HG02588 (cell line): ENCODE results near the gene ALOX12B.
"Not testable (repeated sequence)": the region's sequence is repeated elsewhere in the genome, so short reads cannot be mapped to it uniquely, and the experiment has no call there.

Experiments
- ATAC-seq: cut with Tn5 transposase; IDR thresholded peaks from one replicate; pipeline ENCODE4 v1.9.1; 2021; ENCODE audit warnings: mild to moderate bottlenecking, moderate library complexity; ENCODE audit not compliant: unreplicated experiment

ALOX12B gene

DNA sequence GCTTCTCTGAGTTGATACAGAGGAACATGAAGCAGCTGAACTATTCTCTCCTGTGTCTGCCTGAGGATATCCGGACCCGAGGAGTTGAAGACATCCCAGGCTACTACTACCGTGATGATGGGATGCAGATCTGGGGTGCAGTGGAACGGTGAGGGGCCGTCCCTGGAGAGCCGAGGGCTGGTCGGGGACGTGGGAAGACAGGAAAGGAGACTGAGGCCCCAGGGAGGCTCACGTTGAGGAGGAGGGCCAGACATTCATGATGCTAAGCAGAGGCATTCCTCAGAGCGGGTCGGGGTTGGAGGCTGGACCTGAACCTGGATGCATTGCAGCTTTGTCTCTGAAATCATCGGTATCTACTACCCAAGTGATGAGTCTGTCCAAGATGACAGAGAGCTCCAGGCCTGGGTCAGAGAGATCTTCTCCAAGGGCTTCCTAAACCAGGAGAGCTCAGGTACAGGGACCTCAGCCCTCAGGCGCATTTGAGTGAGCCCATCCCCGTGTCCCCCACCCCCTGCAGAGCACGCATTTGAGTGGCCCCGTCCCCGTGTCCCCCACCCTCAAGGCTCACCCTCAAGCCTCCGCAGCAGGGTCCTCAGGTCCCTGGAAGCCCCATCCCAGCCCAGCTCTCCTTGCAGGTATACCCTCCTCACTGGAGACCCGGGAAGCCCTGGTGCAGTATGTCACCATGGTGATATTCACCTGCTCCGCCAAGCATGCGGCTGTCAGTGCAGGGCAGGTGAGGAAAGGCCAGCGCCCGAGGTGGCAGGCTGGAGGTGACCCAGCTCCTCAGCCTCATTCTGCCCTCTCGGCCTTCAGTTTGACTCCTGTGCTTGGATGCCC lies 40.4 kb downstream of the ALOX12B start:
- no peak for ATAC-seq

DNA sequence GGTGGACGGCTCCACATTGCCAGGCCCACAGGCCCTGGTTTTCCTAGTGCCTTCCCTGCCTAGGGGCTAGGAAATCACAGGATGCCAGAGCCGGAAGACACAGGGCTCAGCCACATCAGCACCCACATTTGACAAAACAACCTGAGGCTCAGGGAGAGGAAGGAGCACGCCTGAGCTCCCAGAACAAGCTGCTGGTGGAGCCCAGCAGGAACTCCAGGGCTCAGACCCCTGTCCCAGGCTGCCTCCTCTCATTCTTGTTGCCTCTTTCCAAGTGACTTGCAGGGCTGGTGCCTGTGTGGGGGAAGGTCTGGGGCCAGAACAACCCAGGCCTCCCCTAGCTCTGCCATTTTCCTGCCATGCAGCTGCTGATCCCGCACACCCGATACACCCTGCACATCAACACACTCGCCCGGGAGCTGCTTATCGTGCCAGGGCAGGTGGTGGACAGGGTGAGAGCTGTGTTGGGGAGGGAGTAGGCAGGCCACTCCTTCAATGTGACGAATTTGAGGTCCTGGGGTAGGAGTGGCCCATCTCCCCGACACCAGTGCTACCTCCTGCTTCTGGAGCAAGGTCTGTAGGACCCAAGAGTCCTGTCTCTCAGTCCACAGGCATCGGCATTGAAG lies 41.1 kb downstream of the ALOX12B start:
- no peak for ATAC-seq

DNA sequence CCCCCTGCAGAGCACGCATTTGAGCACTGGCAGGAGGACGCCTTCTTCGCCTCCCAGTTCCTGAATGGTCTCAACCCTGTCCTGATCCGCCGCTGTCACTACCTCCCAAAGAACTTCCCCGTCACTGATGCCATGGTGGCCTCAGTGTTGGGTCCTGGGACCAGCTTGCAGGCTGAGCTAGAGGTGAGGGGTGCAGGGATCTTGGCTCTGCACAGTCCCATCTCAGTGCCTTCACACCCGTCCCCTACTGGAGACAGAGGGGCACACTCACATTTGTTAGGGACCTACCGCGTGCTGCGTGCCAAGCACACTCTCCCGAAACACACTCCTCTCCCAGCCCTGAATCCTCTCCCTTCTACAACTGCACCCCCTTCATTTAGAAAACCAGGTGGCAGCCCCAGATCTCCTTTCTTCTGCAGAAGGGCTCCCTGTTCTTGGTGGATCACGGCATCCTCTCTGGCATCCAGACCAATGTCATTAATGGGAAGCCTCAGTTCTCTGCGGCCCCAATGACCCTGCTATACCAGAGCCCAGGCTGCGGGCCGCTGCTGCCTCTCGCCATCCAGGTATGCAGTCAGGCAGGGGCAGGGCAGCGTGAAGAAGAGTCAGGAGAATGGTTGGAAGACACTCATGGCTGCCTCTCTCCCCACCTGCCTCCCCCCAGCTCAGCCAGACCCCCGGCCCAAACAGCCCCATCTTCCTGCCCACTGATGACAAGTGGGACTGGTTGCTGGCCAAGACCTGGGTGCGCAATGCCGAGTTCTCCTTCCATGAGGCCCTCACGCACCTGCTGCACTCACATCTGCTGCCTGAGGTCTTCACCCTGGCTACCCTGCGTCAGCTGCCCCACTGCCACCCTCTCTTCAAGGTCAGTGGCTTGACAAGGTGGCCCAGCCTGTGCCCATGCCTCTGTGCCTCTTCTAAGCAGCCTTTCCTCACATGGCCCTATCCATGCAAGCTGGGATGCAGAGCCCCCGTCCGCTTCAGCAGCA lies 42.4 kb downstream of the ALOX12B start:
- ATAC-seq: no peak

DNA sequence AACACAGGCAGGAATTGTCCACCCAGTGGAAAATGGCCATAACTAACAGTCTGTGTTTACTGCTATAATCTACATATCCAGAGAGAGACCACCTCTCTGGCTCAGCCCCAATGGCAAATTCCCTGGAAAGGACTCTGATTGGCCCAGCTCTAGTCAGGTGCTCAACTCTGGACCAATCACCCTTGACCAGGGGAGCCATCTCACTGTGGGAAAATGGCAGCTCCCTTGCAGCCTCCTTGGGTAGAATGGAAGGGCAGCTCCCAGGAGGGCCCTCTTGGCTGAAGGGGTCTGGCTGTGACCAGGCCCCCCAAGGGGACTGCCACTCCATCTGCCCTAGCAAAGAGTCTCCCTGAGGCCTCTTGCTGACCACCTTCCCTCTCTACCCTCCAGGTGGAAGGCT lies 45.5 kb downstream of the ALOX12B start:
- ATAC-seq: no peak

DNA sequence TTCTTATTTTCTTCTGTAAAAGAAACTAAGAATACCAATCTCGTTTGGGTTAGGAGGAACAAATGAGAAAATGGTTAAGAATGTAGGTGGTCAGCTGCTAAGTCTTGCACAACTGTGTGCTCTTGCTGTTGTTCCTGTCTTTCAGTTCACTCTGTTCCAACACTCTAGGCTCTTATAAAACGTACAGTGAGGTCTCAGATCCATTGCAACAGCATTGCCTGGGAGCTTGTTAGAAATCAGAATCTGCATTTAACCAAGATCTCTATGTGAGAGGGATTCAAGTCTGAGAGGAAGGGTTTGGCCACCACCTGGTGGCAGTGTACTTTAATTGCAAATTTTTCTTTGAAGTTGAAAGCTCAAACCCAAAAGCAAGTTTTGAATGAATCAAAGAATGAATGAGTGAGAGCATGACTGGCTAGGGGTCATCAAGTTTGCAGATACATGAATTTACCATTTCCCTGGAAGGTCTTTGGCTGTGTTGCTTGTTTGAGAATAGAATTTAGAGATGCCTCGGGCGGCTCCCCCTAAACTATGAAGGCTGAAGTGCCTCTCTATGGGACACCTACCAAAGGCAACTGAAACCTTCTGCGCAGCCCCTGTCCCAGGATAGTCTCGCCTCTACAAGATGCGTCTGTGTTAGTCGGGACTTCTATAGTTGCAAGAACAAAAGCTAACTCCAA lies 46.1 kb downstream of the ALOX12B start:
- no peak for ATAC-seq

DNA sequence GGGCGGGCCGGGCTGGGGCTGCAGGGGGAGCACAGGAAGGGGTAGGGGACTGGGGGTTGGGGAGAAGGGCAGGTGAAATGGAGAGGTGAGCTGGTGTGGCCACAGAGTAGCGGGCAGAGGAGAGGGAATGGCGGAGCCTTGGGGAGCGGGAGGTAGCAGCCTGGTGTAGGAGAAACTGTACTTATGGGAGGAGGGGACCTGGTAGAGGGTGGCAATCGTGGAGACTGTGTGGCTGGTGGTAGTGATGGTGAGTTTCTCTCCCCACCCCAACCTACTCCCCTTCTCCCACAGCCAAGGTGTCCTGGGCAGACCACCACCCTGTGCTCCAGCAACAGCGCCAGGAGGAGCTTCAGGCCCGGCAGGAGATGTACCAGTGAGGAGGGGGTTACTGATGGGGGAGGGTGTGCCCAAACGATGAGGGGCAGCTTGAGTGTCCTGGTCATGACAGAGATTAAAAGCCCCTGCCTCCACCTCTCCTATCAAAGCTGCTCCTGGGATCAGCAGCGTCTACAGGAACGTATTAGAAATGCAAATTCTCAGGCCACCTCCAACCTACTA lies 47.8 kb downstream of the ALOX12B start:
- no peak for ATAC-seq

DNA sequence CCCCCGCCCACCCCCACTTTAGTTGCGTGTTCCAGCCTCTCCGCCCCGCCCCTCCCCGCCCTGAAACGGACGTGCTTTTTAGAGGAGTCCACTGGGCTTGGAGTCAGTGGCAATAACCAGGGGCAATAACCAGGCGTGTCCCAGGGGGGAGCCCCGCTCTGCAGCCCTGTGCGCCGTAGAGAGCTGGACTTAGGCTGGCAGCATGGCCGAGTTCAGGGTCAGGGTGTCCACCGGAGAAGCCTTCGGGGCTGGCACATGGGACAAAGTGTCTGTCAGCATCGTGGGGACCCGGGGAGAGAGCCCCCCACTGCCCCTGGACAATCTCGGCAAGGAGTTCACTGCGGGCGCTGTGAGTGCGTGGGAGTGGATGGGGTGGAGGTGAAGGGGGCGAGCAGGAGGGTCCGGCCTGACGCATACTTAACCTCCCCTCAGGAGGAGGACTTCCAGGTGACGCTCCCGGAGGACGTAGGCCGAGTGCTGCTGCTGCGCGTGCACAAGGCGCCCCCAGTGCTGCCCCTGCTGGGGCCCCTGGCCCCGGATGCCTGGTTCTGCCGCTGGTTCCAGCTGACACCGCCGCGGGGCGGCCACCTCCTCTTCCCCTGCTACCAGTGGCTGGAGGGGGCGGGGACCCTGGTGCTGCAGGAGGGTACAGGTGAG lies 48.4 kb downstream of the ALOX12B start, which contains the start of gene ALOX15B:
Gene ALOX15B (plus strand): TSS at position 106 of the 657 bp plus-strand sequence. CDS start 97 bp downstream, at position 203.
- no peak for ATAC-seq

DNA sequence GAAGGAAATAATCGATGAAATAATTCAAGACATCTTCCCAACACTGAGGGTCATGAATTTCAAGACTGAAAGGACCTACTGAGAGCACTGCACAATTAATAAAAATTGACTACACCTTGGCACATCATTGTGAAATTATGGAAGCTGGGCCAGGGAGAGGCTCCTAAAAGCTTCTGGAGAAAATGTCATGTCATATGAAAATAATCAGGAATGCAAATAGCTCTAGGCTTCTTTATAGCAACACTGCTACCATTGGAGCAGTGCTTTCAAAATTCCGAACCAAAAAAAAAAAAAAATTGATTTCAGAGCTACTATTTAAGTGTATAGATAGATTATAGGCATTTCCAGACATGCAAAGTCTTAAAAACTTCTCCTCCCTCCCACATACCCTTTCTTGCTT lies 55.1 kb downstream of the ALOX12B start:
- ATAC-seq: no peak

DNA sequence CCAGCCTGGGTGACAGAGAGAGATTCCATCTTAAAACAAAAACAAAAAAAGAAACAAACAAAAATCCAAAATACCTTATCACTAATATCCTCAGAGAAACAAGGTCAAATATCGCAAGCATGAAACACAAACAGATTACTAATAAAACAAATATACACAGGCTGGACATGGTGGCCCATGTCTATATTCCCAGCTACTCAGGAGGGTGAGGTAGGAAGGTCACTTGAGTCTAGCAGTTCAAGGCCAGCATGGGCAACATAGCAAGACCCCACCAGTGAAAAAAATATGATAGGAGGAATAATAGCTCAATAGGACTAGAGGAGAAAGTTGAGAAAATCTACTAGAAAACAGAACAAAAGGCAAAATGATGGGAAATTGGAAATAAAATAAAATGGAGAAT lies 55.6 kb downstream of the ALOX12B start:
- ATAC-seq: no peak

DNA sequence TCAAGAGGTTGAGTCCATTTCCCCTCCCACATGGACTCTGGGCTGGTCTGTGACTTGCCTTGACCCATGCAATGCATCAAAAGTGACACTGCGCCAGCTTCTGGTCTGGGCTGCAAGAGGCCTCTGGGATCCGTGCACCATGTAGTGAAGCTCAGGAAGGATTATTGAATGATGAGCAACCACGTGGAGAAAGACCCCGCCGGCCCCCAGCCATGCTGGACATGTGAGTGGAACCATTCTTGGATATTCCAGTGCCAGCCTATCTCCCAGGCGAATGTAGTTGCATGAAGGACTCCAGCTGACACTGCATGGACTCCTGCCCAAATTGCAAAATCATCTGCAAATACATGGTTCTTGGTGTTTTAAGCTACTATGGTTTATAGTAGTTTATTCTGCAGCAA lies 56.3 kb downstream of the ALOX12B start:
- ATAC-seq: no peak

DNA sequence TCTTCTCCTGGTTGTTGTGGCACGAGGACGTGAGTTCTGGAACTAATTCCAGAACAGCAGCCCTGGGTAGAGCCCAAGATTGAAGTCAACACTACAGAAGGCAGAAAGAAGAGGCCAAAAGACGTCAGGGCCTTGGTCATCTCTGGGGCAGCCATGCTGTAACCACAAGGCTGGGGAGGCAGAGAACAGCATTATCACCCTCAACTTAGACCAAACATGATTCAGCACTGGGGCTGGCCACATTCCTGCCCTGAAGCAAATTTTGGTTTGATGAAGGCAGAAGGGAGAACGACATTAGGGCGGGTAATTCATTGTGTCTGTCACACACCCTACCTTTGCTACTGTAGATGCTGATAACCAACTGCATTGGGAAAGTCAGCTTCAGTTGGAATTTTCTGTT lies 58.4 kb downstream of the ALOX12B start:
- ATAC-seq: no peak

DNA sequence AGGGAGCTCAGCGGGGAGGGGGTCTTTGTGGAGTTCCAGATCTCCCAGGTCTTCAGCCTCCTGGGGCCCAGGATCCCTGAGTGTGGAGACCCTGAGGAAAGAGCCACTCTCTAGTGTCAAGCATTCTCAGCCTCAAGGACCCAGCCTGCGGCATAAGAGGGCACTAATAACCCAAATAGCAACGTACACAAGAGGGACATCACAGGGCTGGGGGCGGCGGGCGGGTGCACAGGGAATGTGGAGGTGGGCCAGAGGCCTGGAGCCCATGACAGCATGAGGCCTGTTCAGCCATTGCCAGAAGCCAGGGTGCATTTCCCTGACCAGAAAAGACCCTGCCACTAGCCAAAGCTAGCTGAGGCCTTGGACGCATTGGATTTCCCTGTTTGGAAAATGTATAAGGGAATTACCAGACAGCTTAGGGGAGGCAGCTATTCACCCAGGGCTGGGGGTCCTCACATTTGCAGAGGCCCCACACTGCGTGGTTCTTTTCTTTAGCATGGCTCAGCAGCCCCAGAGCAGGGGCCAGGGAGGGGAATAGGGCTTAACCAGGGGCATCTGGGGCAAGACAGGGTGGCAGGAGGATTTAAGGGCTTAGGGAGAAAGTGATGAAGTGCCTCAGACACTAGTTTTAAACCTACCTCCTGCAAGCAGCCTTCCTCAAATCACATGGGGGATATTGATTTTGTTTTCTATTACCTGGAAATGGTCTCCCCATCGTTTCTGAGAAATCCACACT lies 62.2 kb downstream of the ALOX12B start:
- ATAC-seq: no peak

DNA sequence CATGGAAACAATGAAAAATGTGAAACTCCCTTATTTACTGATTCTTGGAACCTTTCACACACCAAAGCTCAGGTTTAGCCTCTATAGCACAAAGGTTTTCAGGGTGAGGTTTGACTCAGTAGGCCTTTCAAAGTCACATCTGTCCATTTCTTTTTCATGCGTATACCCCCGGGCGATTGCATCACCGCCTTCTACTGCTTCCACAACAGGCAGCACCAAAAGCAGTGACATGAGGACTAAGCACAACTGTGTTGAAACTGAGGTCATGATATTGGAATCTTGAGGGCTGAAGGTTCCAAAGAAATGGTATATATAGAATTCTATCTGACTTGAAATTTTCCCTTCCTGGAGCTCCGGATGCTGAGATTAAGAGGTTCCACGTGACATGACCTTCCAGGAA lies 63.4 kb downstream of the ALOX12B start:
- ATAC-seq: not testable (repeated sequence)
